ENCODE measurements around the gene DSC2. TPM values are rescaled to one million over a fixed set of nuclear protein-coding genes. Genes with fewer than 3 reads are reported as not detected.

DSC2 gene
- total RNA-seq, 1 experiment from 2014 or later, result 33.4 TPM

GRCh38 chr18:31101183-31102024, 817 bp downstream of the DSC2 start:
- Histone ChIP-seq H2AFZ (ENCODE audit: low read depth, low read length, poor library complexity, severe bottlenecking) (no peak overlapping the region), H3K79me2 (ENCODE audit: insufficient read depth, low read length) (peaks cover 31% of the 10 kb centered on the region), H3K4me3 (replicated peaks in 1 of 2; ENCODE audit: low read depth in 1 of 2, low read length in 2 of 2) (peak overlapping the region; percentile 64 to 82), H3K9me2 (ENCODE audit: insufficient read depth) (no peaks in the 10 kb centered on the region), H3K4me1 (ENCODE audit: control insufficient read depth in 1 of 2, insufficient read depth in 2 of 2, low read length in 2 of 2) (peaks cover 31 to 67% of the 10 kb centered on the region in 2 experiments), H4K20me1 (ENCODE audit: insufficient read depth) (no peaks in the 10 kb centered on the region), H3K36me3 (ENCODE audit: control insufficient read depth in 1 of 2, insufficient read depth in 2 of 2, low read length in 2 of 2) (no peaks in the 10 kb centered on the region), H3K9ac (ENCODE audit: low read length) (peak overlapping the region; percentile 91), H3K4me2 (ENCODE audit: low read length) (peak overlapping the region; percentile 98), H3K9me3 (ENCODE audit: control insufficient read depth in 1 of 2, insufficient read depth in 1 of 2, low read depth in 1 of 2, low read length in 2 of 2) (no peaks in the 10 kb centered on the region), H3K27me3 (ENCODE audit: insufficient read depth, low read length) (no peaks in the 10 kb centered on the region), H3K27ac (ENCODE audit: low read depth, low read length) (peak overlapping the region; percentile 83)
- ChIA-PET RAD21 (ENCODE audit: low non-redundant PET in 1 of 2, low total read pairs in 2 of 2, uncharacterized antibody in 2 of 2, unreplicated experiment in 2 of 2) (no interaction called here), CTCF (interaction anchor here (1.3 kb wide), 1 partner anchor 141 kb away, joined by 3 read pairs; no protein-coding TSS in a partner anchor), POLR2A (interaction anchor here (1.2 kb wide), 1 partner anchor 106 kb away, joined by 3 read pairs; no protein-coding TSS in a partner anchor)
- intact Hi-C loops (cut with micrococcal nuclease), result loop anchor here (5.0 to 10.0 kb wide), 4 partner anchors 106 to 411 kb away; no protein-coding TSS in a partner anchor
- BruUV-seq (replicated peaks), result no TSS peak
- ATAC-seq, result peak; percentile 60
- TF ChIP-seq FOSL1 (IDR thresholded peaks at IDR 0.05; ENCODE audit: low read depth), result no peak
- no peak for TF ChIP-seq EZH2phosphoT487 (IDR thresholded peaks at IDR 0.05; ENCODE audit: borderline replicate concordance)
- TF ChIP-seq POLR2AphosphoS5 (IDR thresholded peaks at IDR 0.05; ENCODE audit: low read depth, low read length), result peak; percentile 53; the same call in 1 of the 2 replicates
- peak; percentile 30; the same call in 1 of the 2 replicates for TF ChIP-seq SIN3A (IDR thresholded peaks at IDR 0.05; ENCODE audit: low read depth)
- peak in 2 of 3 experiments; percentile 23 to 24; a peak in 2 of 6 replicates for TF ChIP-seq CTCF (IDR thresholded peaks at IDR 0.05 in 2 of 3, conservative IDR thresholded peaks at IDR 0.05 in 1 of 3; ENCODE audit: borderline replicate concordance in 1 of 3, insufficient read depth in 1 of 3, low read depth in 2 of 3, low read length in 2 of 3)
- TF ChIP-seq, protein P1, sequence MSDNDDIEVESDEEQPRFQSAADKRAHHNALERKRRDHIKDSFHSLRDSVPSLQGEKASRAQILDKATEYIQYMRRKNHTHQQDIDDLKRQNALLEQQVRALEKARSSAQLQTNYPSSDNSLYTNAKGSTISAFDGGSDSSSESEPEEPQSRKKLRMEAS (IDR thresholded peaks at IDR 0.05), result peak; percentile 41
- DNase-seq (ENCODE audit: low read depth, low spot score), result no peak
